ENCODE measurements around the gene GRK3.
"Not testable (repeated sequence)": the region's sequence is repeated elsewhere in the genome, so short reads cannot be mapped to it uniquely, and the experiment has no call there.

Gene GRK3

DNA sequence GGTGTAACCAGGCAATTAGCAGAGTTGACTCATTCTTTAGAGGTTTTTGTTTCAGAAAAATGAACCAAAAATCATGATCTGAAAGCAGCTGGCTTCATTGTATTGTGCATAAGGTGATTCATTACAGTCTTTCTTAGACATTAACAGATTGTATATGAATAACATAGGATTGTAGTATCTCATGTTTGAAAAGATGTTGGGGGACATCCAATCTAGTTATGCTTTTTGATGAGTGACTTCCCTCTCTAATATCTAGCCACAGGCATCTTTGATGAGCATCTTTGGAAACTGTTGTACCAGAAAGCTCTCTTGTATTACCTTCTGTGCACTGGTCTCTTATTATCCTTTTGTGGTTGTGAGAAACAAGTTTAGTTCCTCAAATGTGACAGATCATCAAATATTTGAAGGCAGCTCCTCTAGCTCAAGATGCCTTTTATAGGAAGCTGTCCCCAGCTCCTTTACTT lies 8.3 kb downstream of the GRK3 start:
- no peak for DNase-seq (ENCODE audit: low read depth in 2 of 2)

DNA sequence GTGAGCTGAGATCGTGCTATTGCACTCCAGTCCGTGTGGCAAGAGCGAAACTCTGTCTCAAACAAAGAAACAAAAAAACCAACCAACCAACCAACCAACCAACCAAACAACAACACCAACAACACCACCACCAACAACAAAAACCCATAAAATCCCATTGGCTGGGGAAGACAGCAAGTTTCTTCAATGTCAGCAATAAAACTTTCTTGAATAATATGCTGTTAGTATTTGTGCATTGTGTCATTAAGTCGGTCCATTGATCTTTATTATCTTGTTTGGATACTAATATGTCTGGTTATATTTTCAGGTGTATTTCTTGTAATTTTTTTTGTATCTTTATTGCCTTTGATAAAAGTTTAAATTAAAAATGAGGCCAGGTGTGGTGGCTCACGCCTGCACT lies 9.4 kb downstream of the GRK3 start:
- no peak for DNase-seq (ENCODE audit: low read depth in 2 of 2)

DNA sequence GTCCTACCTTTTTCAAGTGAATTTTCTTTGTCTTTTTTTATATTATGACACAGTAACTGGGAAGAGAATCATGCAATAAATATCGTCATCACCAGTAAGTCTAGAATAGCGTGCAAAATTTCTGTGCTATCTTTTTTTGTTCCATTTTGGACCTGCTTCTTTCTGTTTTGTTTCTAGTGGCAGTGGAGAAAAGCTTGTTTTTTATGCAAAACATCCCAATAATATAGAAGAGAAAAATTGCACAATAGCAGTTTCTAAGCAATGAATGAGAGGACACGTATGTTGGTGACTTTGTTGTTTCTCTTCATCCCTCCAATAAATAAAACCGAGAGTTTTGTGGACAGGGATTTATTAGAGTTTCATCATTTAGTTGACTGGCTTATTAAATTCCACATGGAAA lies 10.3 kb downstream of the GRK3 start:
- no peak for DNase-seq (ENCODE audit: low read depth in 2 of 2)

DNA sequence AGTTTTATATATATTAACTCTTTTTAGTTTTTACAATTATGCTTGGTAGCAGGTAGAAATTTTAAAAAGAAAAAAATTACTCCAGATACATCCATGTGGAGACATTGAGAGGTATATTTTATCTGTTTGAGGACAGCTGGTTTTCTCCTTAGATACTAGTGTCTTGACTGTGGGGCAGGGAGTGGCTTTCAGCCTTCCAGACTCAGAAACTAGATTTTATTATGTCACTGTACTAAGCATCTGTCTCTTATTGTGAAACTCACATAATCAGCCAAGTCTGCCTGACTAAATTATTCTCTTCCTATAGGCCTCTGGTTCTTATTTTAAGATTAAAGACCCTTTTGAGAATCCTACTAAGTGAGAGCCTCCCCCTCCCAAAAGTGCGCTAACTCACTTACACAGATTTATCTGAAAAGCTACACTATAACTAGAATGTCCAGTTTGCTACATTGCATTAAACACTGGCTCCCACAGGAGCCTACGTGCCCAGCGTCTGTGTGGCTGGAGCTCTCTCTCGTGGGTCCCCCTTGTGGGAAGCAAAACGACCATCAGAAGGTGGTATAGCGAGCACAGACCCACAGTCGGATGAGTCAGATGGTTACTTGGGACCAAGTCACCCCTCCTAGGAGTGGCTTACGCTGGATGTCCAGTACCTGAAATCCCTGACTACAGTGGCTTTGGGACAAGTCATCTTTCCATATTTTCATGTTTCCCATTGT lies 11.4 kb downstream of the GRK3 start:
- not testable (repeated sequence) for DNase-seq (ENCODE audit: low read depth in 2 of 2)

DNA sequence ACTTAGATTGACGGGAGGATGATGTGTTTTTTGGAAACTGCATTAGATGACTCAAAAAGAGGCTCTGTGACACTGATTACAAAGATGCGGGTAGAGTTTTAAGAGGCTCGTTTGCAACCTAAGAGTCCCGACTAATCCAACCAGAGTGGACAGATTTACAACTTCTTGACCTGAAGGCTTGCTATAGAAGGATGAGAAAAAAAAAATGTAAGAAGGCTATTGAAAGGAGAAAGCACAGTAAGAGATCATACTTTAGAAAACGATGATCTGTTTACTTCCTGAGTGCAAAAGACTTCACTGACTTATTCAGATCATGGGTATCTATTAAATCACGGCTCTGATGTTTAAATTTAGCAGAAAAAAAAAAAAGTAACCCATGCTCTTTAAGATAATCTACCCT lies 17.0 kb downstream of the GRK3 start:
- DNase-seq (ENCODE audit: low read depth in 2 of 2) = not testable (repeated sequence)

DNA sequence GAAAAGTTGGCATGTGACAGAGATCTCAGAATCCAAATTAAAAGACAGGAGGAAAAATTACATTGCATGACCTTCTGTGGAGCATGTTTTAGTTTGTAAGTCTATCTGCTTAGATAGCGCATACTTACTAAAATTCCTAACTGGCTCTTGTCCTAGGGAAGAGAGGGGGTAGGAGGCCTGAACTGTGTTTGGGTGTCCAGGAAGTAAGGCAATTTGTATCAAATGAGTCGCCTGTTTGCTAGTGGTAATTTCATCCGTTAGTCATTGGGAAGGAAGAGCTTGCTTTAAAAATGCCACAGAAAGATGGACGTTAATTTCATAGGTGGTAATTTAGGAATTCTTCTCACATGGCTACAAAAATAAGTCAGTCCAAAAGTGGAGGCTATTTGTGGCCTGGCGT lies 18.5 kb downstream of the GRK3 start:
- peak in 1 of 2 experiments; percentile 25 for DNase-seq (ENCODE audit: low read depth in 2 of 2)

DNA sequence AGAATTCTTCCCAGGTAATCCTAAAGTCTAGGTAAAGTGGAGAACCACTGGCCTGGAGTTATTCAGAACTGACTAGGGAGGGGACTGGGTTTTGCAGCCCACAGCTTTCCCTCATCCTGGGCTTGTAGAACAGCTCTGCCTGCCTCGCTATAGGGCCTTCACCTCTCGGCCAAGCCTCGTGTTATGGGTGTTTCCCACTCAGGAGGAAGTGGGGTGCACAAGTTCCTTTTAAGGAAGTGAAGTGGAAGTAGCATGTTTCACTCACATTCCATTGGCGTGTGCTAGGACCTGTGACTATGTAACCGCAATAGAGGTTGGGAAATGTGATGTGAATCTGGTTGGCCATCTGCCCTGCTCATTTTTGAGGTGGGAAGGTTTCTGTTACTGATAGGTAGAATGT lies 20.5 kb downstream of the GRK3 start:
- not testable (repeated sequence) for DNase-seq (ENCODE audit: low read depth in 2 of 2)

DNA sequence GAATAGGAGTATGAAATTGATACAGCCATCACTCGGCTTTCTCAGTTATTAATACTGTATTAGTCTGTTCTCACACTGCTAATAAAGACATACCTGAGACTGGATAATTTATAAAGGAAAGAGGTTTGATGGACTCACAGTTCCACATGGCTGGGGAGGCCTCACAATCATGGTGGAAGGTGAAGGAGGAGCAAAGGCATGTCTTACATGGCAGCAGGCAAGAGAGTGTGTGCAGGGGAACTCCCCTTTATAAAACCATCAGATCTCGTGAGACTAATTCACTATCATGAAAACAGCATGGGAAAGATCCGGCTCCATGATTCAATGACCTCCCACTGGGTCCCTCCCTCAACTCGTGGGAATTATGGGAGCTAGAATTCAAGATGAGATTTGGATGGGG lies 25.2 kb downstream of the GRK3 start:
- DNase-seq (ENCODE audit: low read depth in 2 of 2) = not testable (repeated sequence)

DNA sequence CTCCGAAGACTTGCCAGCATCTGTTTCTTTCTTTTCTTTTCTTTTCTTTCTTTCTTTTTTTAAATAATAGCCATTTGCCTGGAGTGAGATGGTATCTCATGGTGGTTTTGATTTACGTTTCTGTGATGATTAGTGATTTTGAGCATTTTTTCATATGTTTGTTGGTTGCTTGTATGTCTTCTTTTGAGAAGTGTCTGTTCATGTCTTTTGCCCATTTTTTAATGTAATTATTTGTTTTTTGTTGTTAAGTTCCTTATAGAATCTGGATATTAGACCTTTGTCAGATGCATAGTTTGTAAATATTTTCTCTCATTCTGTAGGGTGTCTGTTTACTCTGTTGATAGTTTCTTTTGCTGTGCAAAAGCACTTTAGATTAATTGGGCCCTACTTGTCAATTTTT lies 28.8 kb downstream of the GRK3 start:
- DNase-seq (ENCODE audit: low read depth in 2 of 2) = not testable (repeated sequence)

DNA sequence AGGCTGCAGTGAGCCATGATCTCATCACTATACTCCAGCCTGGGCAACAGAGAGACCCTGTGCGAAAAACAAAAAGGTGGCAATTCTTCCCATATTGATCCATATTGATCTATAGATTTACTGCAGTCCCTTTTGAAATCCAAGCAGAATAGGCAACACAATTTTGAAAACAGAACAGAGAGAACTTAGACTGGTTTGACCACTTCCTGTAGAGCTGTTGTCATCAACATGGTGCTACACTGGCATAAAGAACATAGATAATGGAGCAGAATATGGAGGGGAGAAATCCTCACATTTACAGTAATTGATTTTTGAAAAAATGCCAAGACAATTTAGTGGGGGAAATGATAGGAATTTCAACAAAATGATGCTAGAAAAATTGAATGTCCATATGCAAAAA lies 34.1 kb downstream of the GRK3 start:
- DNase-seq (ENCODE audit: low read depth in 2 of 2) = no peak

DNA sequence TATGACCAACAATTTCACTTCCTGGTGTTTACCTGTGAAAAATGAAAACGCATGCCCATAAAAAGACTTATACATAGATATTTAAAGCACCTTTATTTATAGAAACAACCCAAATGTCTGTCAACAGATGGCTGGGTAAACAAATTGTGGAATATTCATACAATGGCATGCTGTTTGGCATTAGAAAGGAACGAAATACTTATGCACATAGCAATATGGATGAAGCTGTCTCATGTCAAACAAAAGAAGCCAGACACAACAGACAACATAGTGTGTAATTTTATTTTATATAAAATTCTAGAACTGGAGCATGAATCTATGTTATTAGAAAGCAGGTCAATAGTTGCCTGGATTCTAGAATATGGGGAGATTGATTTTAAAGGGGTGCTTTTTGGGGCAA lies 38.0 kb downstream of the GRK3 start:
- DNase-seq (ENCODE audit: low read depth in 2 of 2) = no peak

DNA sequence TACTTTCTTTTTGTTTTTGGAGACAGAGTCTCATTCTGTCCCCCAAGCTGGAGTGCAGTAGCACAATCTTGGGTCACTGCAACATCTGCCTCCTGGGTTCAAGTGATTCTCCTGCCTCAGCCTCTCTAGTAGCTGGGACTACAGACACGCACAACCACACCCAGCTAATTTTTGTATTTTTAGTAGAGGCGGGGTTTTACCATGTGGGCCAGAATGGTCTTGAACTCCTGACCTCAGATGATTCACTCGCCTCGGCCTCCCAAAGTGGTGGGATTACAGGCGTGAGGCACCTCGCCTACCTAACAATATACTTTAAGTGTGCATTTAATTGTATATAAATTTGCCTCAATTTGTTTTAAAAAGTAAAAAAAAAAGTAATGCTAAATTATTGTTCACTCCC lies 38.4 kb downstream of the GRK3 start:
- DNase-seq (ENCODE audit: low read depth in 2 of 2) = no peak

DNA sequence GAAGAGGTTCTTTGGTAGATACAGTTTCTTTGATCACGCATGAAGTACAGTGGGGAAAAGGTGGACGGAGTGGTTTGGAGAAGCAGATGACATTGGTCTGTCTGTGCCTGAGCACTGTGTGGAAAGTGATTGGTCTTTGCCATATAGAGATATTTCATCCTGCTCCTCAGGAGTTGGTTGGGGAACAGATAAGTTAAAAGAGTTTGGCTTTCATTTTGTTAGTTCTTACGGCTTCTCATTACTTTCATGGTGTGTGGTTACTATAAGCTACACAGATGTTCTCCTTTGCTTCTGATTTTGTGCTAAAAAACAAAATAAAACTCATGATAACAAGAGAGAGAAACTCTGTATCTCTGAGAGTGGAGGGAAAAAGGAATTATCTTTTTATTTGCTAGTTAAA lies 40.7 kb downstream of the GRK3 start:
- DNase-seq (ENCODE audit: low read depth in 2 of 2) = not testable (repeated sequence)

DNA sequence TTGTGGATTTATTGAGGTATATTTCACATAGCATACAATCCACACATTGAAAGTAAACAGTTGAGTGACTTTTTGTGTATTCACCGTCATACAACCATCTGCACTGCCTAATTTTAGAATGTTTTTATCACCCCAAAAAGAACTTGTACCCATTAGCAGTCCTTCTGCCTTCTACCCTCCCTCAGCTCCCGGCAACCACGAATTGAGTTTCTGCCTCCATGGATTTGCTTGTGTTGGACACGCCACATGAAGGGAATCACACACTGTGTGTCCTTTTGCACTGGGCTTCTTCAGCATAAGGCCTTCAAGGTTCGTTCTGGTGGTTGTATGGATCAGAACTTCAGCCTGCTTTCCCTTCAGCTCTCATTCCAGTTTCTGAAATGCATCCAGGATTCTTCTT lies 41.1 kb downstream of the GRK3 start:
- DNase-seq (ENCODE audit: low read depth in 2 of 2) = not testable (repeated sequence)

DNA sequence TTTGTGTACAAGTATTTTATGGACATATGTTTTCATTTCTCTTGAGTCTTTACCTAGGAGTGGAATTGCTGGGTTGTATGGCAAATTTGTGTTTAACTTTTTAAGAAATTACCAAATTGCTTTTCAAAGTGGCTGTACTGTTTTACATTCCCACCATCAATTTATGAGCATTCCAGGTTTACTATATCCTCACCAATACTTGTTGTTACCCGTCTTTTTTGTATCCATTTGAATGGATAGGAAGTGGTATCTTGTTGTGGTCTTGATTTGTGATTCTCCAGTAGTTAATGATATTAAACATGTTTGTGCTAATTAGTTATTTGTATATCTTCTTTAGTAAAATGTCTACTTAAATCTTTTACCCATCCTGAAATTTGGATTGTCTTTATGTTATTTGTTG lies 46.8 kb downstream of the GRK3 start:
- DNase-seq (ENCODE audit: low read depth in 2 of 2) = not testable (repeated sequence)

DNA sequence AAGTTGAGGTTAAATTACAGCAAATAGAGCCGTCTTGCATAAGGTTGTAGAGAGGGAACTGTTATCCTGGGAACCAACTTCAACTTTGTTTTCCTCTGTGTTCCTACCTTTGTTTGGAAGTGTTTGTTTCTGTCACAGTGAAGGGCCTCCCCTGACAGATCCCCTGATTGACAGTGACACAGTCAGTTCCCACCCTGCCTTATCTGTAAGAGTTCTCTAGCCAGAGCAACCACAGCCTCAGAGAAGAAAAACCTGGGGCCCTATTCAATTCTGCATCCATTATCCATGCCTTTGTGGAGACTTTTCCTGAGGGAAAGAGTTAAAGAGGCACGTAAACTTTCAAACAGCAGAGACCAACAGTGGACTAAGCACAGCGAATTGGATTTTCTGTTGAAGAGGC lies 48.7 kb downstream of the GRK3 start:
- not testable (repeated sequence) for DNase-seq (ENCODE audit: low read depth in 2 of 2)

DNA sequence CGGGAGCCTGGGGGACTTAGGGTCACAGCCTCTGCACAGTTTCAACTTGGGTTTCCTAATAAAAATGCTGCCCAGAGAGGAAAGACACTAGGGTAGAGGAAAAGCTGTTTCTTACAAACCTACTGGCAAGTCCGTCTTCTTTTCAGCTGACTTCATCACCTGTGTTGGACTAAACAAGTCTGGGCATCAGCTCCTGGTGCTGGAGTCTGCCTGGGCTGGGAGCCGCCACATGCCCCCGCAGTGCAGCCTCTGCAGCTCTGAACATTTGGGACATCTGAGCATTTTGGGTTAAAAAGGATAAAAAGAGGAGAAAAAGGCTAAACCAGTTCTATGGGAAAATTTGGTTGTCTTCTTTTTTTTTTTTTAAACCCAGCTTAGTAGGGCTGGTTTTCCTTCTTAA lies 49.1 kb downstream of the GRK3 start:
- DNase-seq (ENCODE audit: low read depth in 2 of 2) = not testable (repeated sequence)

DNA sequence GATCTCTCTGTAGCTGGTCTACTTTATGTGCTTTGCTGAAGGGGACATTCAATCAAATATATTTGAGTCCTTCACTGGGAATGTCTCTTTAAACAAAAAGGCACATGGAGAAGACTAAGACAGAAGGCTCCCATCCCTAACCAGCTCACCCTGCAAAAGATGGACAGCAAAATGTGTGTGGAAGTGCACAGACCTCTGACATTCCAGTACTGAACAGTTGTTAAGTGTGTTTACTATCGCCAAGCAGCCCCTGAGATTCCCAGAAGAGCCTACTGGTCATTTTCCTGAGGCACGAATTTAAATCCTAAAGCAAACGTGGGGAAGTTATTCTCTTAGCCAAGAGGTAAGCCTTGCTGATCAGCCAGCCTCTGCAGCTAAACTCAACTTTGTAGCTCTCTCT lies 50.3 kb downstream of the GRK3 start:
- not testable (repeated sequence) for DNase-seq (ENCODE audit: low read depth in 2 of 2)

DNA sequence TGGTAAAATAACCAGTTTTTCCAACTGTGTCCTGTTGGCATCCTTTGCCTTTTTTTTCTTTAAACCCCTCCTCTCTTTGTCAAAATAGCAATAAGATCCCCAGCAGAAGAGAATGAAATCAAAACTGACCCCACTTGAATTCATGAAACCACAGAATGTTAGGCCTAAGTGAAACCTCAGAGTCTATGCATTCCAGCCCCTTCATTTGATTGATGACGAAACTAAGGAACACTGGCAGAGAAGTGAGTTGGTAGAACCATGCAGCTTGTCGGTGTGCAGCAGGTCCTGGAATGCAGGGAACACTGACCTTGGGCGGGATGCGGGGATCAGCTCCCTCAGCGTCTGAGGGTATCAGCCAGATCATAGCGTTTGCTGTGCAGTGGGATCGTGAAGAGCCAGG lies 57.5 kb downstream of the GRK3 start:
- peak; percentile 10 to 13 for DNase-seq (ENCODE audit: low read depth in 2 of 2)

DNA sequence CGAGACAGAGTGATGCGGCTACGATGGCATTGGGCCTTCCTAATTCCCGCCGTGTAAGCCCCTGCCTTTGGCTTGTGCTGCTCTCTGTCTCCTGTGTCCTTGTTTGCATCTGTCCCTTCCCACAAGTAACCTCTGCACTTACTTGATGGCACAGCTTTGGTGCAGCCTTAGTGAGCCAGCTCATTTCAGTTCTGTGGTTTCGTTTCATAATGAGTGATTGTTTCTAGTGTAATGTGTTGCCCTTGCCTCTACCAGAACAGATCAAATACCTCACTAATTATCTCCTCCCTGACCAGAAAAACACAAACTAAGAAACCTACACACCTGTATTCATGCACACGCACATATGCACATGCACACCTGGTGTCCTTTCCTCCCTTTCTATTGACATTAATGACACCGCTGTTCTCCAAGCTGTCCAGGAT lies 58.8 kb downstream of the GRK3 start:
- no peak for DNase-seq (ENCODE audit: low read depth in 2 of 2)

DNA sequence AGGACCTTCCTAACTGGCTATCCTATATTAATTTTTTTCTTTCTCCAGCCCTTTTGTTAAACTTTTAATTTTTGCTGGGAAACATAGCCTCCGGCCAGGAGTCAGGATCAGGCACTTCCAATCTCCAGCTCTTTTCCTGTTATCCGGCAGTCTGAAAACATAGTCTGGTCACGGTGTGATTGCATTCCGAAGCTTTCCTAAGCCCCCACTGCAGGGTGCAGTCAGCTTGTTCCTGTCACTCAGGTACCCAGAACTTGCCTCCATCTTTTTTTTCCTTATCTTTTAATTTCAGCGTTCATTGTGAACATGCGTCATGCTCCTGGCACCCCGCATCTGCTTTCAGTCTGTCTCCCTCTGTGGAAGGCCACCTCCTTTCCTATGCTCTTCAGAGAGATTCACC lies 59.4 kb downstream of the GRK3 start:
- no peak for DNase-seq (ENCODE audit: low read depth in 2 of 2)

DNA sequence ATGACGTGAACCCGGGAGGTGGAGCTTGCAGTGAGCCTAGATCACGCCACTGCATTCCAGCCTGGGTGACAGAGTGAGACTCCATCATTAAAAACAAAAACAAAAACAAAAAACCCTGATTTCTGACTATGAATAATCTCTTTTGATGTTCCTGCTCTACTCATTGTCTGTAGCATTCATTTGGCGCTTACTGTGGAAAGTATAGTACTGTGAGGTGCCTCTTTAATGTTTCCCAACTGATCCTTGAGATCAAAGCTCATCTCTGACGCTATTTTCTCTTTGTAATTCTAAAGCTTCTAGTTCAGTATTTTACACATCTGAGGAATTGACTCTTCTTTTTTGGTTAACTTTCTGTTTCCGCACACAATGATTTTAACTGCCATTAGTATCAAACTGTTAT lies 60.0 kb downstream of the GRK3 start:
- no peak for DNase-seq (ENCODE audit: low read depth in 2 of 2)

DNA sequence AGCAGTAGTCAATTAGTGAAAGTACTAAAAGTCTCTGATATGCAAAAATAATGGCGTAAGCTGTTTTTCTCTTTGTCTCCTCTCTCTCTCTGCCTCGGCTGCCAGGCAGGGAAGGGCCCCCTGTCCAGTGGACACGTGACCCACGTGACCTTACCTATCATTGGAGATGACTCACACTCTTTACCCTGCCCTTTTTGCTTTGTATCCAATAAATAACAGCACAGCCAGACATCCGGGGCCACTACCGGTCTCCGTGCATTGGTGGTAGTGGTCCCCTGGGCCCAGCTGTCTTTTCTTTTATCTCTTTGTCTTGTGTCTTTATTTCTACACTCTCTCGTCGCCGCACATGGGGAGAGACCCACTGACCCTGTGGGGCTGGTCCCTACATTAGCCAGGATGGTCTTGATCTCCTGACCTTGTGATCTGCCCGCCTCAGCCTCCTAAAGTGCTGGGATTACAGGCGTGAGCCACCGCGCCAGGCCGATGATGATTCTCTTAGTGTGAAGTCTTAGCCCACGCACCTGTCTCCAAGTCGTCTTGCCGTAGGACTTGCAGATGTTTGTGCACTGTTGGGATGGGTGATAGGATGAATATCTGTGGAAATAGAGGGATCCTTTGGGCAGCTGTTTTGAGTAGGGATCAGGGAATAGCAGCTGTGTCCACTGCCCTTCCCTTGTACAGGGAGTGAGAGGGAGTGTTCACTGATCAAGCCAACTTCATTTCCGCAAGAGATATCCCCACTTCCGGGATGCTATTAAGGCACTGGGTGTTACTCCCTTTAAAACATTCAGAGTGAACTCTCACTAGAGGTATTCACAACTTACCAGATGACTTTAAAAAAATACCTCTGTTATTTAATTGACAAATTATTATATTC lies 61.5 kb downstream of the GRK3 start:
- DNase-seq (ENCODE audit: low read depth in 2 of 2) = not testable (repeated sequence)

Measured in fibroblast of skin of left biceps (primary cell).